ENCODE measurements around the gene AAK1. TPM values are rescaled to one million over a fixed set of nuclear protein-coding genes. Genes with fewer than 3 reads are reported as not detected.

Gene AAK1
- total and polyA plus RNA-seq, 4 experiments from 2014 or later = 27.6 to 225 (median 175) TPM

GRCh38 chr2:69594341-69594740 lies 49.2 kb downstream of the AAK1 start:
- H3K9me3 Mint-ChIP-seq = no peaks in the 10 kb centered on the region
- Histone ChIP-seq H3K4me1 (ENCODE audit: insufficient read depth, low read length) (peaks cover 80% of the 10 kb centered on the region), H3K9me3 (ENCODE audit: control insufficient read depth in 1 of 2, low read length in 2 of 2) (no peaks in the 10 kb centered on the region), H3K36me3 (ENCODE audit: insufficient read depth, low read length) (no peaks in the 10 kb centered on the region), H3K27ac (ENCODE audit: low read depth, low read length) (no peak overlapping the region), H3K4me3 (ENCODE audit: low read length in 2 of 2) (no peak overlapping the region), H3K27me3 (ENCODE audit: insufficient read depth, low read length) (no peaks in the 10 kb centered on the region)
- H3K4me3 Mint-ChIP-seq = peak overlapping the region in 1 of 8 donors; percentile 4
- H3K4me1 Mint-ChIP-seq = peaks cover 59 to 88% (median 78%) of the 10 kb centered on the region in 4 donors
- H3K36me3 Mint-ChIP-seq = peaks cover 3 to 33% of the 10 kb centered on the region in 2 donors
- H3K27me3 Mint-ChIP-seq = no peaks in the 10 kb centered on the region
- H3K27ac Mint-ChIP-seq = peak overlapping the region in 4 of 7 donors; percentile 6 to 62 (median 30)
- ChIA-PET CTCF (ENCODE audit: partially characterized antibody) (interaction anchor here (0.7 to 2.0 kb wide), 5 partner anchors 25 to 120 kb away, joined by 3 to 5 read pairs (median 3); no protein-coding TSS in a partner anchor), POLR2A (ENCODE audit: partially characterized antibody) (interaction anchor here (1.2 kb wide), 1 partner anchor 51 kb away, joined by 5 read pairs; no protein-coding TSS in a partner anchor)
- intact Hi-C loops (cut with micrococcal nuclease) = loop anchor here (1.0 kb wide), 1 partner anchor 11 kb away; no protein-coding TSS in a partner anchor
- no peak for DNase-seq

GRCh38 chr2:69592511-69592910 lies 51.0 kb downstream of the AAK1 start:
- Histone ChIP-seq H3K27ac (ENCODE audit: low read depth, low read length) (no peak overlapping the region), H3K4me3 (ENCODE audit: low read length in 2 of 2) (no peak overlapping the region), H3K36me3 (ENCODE audit: insufficient read depth, low read length) (no peaks in the 10 kb centered on the region), H3K9me3 (ENCODE audit: control insufficient read depth in 1 of 2, low read length in 2 of 2) (no peaks in the 10 kb centered on the region), H3K4me1 (ENCODE audit: insufficient read depth, low read length) (peaks cover 80% of the 10 kb centered on the region), H3K27me3 (ENCODE audit: insufficient read depth, low read length) (no peaks in the 10 kb centered on the region)
- H3K36me3 Mint-ChIP-seq = peaks cover 8 to 33% of the 10 kb centered on the region in 2 donors
- peaks cover 63 to 91% (median 80%) of the 10 kb centered on the region in 4 donors for H3K4me1 Mint-ChIP-seq
- intact Hi-C loops (cut with micrococcal nuclease) = no loop called here
- CTCF ChIA-PET (ENCODE audit: partially characterized antibody) = no interaction called here
- peak overlapping the region in 6 of 7 donors; percentile 0 to 70 (median 37) for H3K27ac Mint-ChIP-seq
- no peak for DNase-seq
- H3K4me3 Mint-ChIP-seq = peak overlapping the region in 4 of 8 donors; percentile 2 to 79 (median 42)
- H3K27me3 Mint-ChIP-seq = no peaks in the 10 kb centered on the region
- POLR2A ChIA-PET (ENCODE audit: partially characterized antibody) = no interaction called here
- H3K9me3 Mint-ChIP-seq = no peaks in the 10 kb centered on the region

GRCh38 chr2:69589973-69590652 lies 53.4 kb downstream of the AAK1 start:
- no peak for DNase-seq
- Mint-ChIP-seq H3K9me3 (no peaks in the 10 kb centered on the region), H3K4me1 (peaks cover 66 to 90% (median 76%) of the 10 kb centered on the region in 4 donors), H3K27me3 (no peaks in the 10 kb centered on the region), H3K27ac (peak overlapping the region; percentile 14 to 91 (median 62)), H3K36me3 (peaks cover 8 to 20% of the 10 kb centered on the region in 2 donors), H3K4me3 (peak overlapping the region in 6 of 8 donors; percentile 13 to 73 (median 52))
- Histone ChIP-seq H3K36me3 (ENCODE audit: insufficient read depth, low read length) (no peaks in the 10 kb centered on the region), H3K9me3 (ENCODE audit: control insufficient read depth in 1 of 2, low read length in 2 of 2) (no peaks in the 10 kb centered on the region), H3K27me3 (ENCODE audit: insufficient read depth, low read length) (no peaks in the 10 kb centered on the region), H3K4me3 (ENCODE audit: low read length in 2 of 2) (no peak overlapping the region), H3K4me1 (ENCODE audit: insufficient read depth, low read length) (peaks cover 80% of the 10 kb centered on the region), H3K27ac (ENCODE audit: low read depth, low read length) (no peak overlapping the region)
- intact Hi-C loops (cut with micrococcal nuclease) = no loop called here
- ChIA-PET CTCF (ENCODE audit: partially characterized antibody) (interaction anchor here (1.0 to 15.9 kb wide), 4 partner anchors 23 to 125 kb away, joined by 3 to 220 read pairs (median 4); partner anchors contain the start of gene AAK1), POLR2A (ENCODE audit: partially characterized antibody) (interaction anchor here (0.9 to 2.2 kb wide), 2 partner anchors 51 to 55 kb away, joined by 3 to 8 read pairs; no protein-coding TSS in a partner anchor)

GRCh38 chr2:69588945-69589344 lies 54.6 kb downstream of the AAK1 start:
- POLR2A ChIA-PET (ENCODE audit: partially characterized antibody) = interaction anchor here (0.9 to 2.2 kb wide), 2 partner anchors 33 to 56 kb away, joined by 4 to 8 read pairs; no protein-coding TSS in a partner anchor
- H3K27me3 ChIP-seq (ENCODE audit: insufficient read depth, low read length) = no peaks in the 10 kb centered on the region
- Mint-ChIP-seq H3K4me3 (peak overlapping the region in 7 of 8 donors; percentile 1 to 80 (median 59)), H3K27me3 (no peaks in the 10 kb centered on the region), H3K36me3 (peaks cover 8 to 21% of the 10 kb centered on the region in 2 donors), H3K27ac (peak overlapping the region; percentile 20 to 85 (median 62)), H3K4me1 (peaks cover 70 to 91% (median 79%) of the 10 kb centered on the region in 4 donors), H3K9me3 (no peaks in the 10 kb centered on the region)
- CTCF ChIA-PET (ENCODE audit: partially characterized antibody) = interaction anchor here (1.4 to 15.9 kb wide), 2 partner anchors 8 to 21 kb away, joined by 6 to 220 read pairs; no protein-coding TSS in a partner anchor
- H3K9me3 ChIP-seq (ENCODE audit: control insufficient read depth in 1 of 2, low read length in 2 of 2) = no peaks in the 10 kb centered on the region
- H3K36me3 ChIP-seq (ENCODE audit: insufficient read depth, low read length) = no peaks in the 10 kb centered on the region
- no peak overlapping the region for H3K27ac ChIP-seq (ENCODE audit: low read depth, low read length)
- H3K4me1 ChIP-seq (ENCODE audit: insufficient read depth, low read length) = peaks cover 82% of the 10 kb centered on the region
- no peak overlapping the region for H3K4me3 ChIP-seq (ENCODE audit: low read length in 2 of 2)
- intact Hi-C loops (cut with micrococcal nuclease) = no loop called here
- DNase-seq = no peak

- Histone ChIP-seq H3K27ac (ENCODE audit: low read depth, low read length) (no peak overlapping the region), H3K9me3 (ENCODE audit: control insufficient read depth in 1 of 2, low read length in 2 of 2) (no peaks in the 10 kb centered on the region), H3K4me3 (ENCODE audit: low read length in 2 of 2) (no peak overlapping the region), H3K27me3 (ENCODE audit: insufficient read depth, low read length) (no peaks in the 10 kb centered on the region), H3K36me3 (ENCODE audit: insufficient read depth, low read length) (no peaks in the 10 kb centered on the region), H3K4me1 (ENCODE audit: insufficient read depth, low read length) (peaks cover 82% of the 10 kb centered on the region)
- Mint-ChIP-seq H3K9me3 (no peaks in the 10 kb centered on the region), H3K27me3 (no peaks in the 10 kb centered on the region), H3K27ac (peak overlapping the region; percentile 36 to 85 (median 62)), H3K4me3 (peak overlapping the region in 2 of 8 donors; percentile 26 to 80), H3K36me3 (peaks cover 8 to 18% of the 10 kb centered on the region in 2 donors), H3K4me1 (peaks cover 72 to 92% (median 81%) of the 10 kb centered on the region in 4 donors)
- intact Hi-C loops (cut with micrococcal nuclease) = no loop called here
- ChIA-PET POLR2A (ENCODE audit: partially characterized antibody) (interaction anchor here (0.9 to 1.2 kb wide), 2 partner anchors 11 to 34 kb away, joined by 4 read pairs; no protein-coding TSS in a partner anchor), CTCF (ENCODE audit: partially characterized antibody) (interaction anchor here (1.4 to 15.9 kb wide), 2 partner anchors 9 to 21 kb away, joined by 6 to 220 read pairs; no protein-coding TSS in a partner anchor)
- no peak for DNase-seq
These were observed 55.1 kb downstream of the AAK1 start for GRCh38 chr2:69588403-69588802.

- Histone ChIP-seq H3K27ac (ENCODE audit: low read depth, low read length) (no peak overlapping the region), H3K4me1 (ENCODE audit: insufficient read depth, low read length) (peaks cover 94% of the 10 kb centered on the region), H3K4me3 (ENCODE audit: low read length in 2 of 2) (no peak overlapping the region), H3K36me3 (ENCODE audit: insufficient read depth, low read length) (no peaks in the 10 kb centered on the region), H3K27me3 (ENCODE audit: insufficient read depth, low read length) (no peaks in the 10 kb centered on the region), H3K9me3 (ENCODE audit: control insufficient read depth in 1 of 2, low read length in 2 of 2) (no peaks in the 10 kb centered on the region)
- Mint-ChIP-seq H3K27ac (peak overlapping the region; percentile 7 to 77 (median 60)), H3K9me3 (no peaks in the 10 kb centered on the region), H3K36me3 (peaks cover 8 to 18% of the 10 kb centered on the region in 2 donors), H3K4me3 (peak overlapping the region in 5 of 8 donors; percentile 4 to 66 (median 40)), H3K4me1 (peaks cover 74 to 96% (median 84%) of the 10 kb centered on the region in 4 donors), H3K27me3 (no peaks in the 10 kb centered on the region)
- POLR2A ChIA-PET (ENCODE audit: partially characterized antibody) = interaction anchor here (0.7 to 3.7 kb wide), 5 partner anchors 11 to 59 kb away, joined by 3 to 22 read pairs (median 3); partner anchors contain the start of gene AAK1
- DNase-seq = no peak
- CTCF ChIA-PET (ENCODE audit: partially characterized antibody) = interaction anchor here (0.6 to 15.9 kb wide), 5 partner anchors 19 to 652 kb away, joined by 3 to 220 read pairs (median 4); no protein-coding TSS in a partner anchor
- intact Hi-C loops (cut with micrococcal nuclease) = no loop called here
These were observed 57.5 kb downstream of the AAK1 start for GRCh38 chr2:69585855-69586555.
